ENCODE results near the gene POLR2E. TPM values are rescaled to one million over a fixed set of nuclear protein-coding genes. Genes with fewer than 3 reads are reported as not detected.

Gene POLR2E
- total RNA-seq, 1 donor from 2014 or later = 205 TPM

- DNase-seq (ENCODE audit: low spot score) = no peak
These were observed 43.4 kb downstream of the POLR2E start for GRCh38 chr19:1051791-1052190.

- no peak for DNase-seq (ENCODE audit: low spot score)
These were observed 44.0 kb downstream of the POLR2E start for GRCh38 chr19:1050989-1051788.

GRCh38 chr19:1049800-1050199 is 45.4 kb downstream of the POLR2E start:
- DNase-seq (ENCODE audit: low spot score) = no peak

DNA sequence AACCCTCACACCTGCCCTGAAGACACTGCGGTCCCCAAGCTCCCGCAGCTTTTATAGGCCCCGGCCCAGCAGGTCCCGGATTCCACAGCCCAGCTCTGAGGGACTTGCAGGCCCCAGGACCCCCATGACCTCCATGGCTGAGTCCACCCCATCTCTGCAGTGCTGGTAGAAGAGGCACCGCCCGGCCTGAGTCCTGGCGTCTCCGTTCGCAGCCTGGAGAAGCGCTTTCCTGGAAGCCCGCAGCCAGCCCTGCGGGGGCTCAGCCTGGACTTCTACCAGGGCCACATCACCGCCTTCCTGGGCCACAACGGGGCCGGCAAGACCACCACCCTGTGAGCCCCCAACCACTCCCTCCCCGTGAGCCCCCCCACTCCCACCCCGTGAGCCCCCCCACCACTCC is 46.1 kb downstream of the POLR2E start:
- DNase-seq (ENCODE audit: low spot score) = no peak

DNA sequence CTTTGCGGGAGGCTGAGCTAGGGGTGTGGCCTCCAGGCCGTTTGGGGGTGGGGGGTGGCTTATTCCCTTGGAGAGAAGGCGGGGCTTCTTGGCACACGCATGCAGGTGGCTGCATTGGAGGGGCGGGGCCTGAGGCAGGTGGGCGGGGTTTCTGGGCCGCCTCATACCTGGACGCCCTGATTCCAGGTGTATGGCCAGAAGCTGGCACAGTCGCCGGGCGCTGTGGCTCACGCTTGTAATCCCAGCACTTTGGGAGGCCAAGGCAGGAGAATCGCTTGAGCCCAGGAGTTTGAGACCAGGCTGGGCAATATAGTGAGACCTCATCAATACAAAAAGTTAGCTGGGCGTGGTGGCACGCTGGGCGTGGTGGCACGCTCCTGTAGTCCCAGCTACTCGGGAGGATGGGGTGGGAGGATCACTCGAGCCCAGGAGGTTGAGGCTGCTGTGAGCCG is 47.5 kb downstream of the POLR2E start:
- DNase-seq (ENCODE audit: low spot score) = no peak

DNA sequence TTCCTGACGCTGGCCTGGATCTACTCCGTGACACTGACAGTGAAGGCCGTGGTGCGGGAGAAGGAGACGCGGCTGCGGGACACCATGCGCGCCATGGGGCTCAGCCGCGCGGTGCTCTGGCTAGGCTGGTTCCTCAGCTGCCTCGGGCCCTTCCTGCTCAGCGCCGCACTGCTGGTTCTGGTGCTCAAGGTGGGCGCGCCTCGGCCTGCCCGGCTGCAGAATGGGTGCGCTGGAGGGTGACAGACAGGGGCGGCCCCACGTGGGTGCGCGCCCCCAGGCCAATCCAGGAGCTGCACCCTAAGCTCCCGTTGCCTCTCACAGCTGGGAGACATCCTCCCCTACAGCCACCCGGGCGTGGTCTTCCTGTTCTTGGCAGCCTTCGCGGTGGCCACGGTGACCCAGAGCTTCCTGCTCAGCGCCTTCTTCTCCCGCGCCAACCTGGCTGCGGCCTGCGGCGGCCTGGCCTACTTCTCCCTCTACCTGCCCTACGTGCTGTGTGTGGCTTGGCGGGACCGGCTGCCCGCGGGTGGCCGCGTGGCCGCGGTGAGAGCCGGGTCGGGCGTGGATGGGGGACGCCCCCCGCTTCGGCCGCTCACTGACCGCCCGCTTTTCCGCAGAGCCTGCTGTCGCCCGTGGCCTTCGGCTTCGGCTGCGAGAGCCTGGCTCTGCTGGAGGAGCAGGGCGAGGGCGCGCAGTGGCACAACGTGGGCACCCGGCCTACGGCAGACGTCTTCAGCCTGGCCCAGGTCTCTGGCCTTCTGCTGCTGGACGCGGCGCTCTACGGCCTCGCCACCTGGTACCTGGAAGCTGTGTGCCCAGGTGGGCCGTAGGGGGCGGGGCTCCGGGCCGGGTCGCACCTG is 48.1 kb downstream of the POLR2E start:
- DNase-seq (ENCODE audit: low spot score) = no peak

DNA sequence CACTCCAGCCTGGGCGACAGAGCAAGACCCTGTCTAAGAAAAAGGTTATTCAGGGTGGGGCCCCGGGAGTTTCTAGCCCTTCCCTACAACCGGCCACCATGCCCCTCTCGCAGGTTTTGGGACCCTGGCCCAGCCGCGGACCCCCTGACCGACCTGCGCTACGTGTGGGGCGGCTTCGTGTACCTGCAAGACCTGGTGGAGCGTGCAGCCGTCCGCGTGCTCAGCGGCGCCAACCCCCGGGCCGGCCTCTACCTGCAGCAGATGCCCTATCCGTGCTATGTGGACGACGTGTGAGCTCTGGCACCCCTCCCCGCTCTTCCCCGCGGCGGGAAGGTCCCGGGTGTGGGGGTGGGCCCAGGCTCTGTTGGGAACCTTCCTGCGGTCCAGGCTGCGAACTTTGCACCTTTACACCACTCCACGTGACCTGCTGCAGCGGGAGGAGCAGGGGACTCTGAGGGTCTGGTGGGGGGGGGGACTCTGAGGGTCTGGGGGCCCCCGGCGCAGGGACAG is 49.0 kb downstream of the POLR2E start:
- DNase-seq (ENCODE audit: low spot score) = no peak

GRCh38 chr19:1045247-1045603 is 50.0 kb downstream of the POLR2E start:
- DNase-seq (ENCODE audit: low spot score) = no peak

- DNase-seq (ENCODE audit: low spot score) = no peak
These were observed 52.3 kb downstream of the POLR2E start for GRCh38 chr19:1042689-1043511.

- no peak for DNase-seq (ENCODE audit: low spot score)
These were observed 53.1 kb downstream of the POLR2E start for GRCh38 chr19:1041835-1042685.

DNA sequence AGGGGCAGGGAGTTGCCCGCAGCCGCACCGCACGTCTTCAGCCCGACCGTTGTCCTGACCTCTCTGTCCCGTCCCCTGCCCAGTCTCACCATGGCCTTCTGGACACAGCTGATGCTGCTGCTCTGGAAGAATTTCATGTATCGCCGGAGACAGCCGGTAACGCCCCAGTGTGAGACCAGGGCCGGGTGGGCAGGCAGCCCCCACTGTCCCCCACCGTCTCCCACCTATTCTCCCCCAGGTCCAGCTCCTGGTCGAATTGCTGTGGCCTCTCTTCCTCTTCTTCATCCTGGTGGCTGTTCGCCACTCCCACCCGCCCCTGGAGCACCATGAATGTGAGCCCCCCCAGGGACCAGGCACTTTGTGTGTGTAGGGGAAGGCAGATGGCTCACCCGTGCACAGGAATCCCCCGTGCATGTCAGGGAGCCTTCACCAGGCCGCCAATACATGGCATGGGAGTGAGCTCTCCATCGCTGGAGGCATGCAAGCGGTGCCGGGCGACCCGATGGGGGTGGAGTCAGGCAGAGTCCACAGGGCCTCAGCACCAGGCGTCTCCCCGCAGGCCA is 53.8 kb downstream of the POLR2E start:
- DNase-seq (ENCODE audit: low spot score) = no peak

DNA sequence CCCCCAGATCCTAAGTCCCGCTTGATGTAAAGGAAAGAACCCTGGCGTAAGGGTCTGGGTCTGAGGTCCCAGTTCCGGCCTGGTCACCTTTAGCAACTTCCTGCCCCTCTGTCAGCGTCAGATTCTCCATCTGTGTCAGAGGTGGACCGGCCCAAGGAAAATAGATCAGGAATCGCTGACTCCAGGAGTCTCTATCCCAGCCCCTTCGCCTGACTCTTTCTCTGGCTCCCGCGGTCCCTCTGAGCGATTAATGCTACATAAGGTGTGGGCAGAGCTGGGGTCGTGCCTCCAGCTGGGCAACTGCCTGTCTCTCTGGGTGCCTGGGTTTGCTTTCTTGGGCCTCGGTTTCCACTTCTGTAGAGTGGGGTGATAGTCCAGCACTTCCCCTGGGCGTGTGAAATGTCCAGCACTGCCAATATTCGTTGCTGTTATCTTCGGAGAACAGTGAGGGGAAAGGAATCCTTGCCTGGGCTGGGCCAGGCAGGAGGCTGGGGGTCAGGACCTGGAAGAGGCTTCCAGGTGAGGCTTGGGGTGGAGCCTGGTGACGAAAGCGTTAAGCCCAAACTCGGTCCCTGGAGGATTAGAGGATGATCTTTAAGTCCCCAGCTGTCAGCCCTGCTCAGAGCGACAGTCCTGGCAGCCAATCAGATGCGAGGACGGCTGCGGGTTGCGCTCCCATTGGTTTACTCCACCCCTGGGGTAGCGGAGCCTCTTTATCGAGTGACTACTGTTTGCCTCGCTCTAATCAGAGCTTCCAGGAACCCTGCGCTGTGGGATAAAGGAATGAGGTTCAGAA is 54.5 kb downstream of the POLR2E start:
- DNase-seq (ENCODE audit: low spot score) = no peak

- peak; percentile 99 for DNase-seq (ENCODE audit: low spot score)
These were observed 55.3 kb downstream of the POLR2E start, which contains the start of gene ABCA7 for GRCh38 chr19:1039646-1040475. TSS of gene ABCA7 (plus strand) at chr19:1040107. CDS start at chr19:1041362, 1,255 bp downstream.

GRCh38 chr19:1038978-1039645 is 56.1 kb downstream of the POLR2E start:
- no peak for DNase-seq (ENCODE audit: low spot score)

GRCh38 chr19:1037621-1038064 is 57.5 kb downstream of the POLR2E start:
- DNase-seq (ENCODE audit: low spot score) = no peak
